Ovary (tissue), 3 donors: Measurements from ENCODE around the gene SLC7A1.

Experiments
- CTCF ChIP-seq, 3 donors: fragments of 450-650 bp in 2 of 3; fragments of 200-600 bp in 1 of 3; IDR thresholded peaks; one replicate each; pipeline versions ENCODE4 v1.5.1 to v1.8.0; 2016 to 2022; ENCODE audit warnings: antibody characterized with exemption in 3 of 3, mild to moderate bottlenecking in 1 of 3
- POLR2A ChIP-seq: fragments of 450-650 bp; IDR thresholded peaks from one replicate; pipeline ENCODE4 v1.6.1; 2017; ENCODE audit warnings: antibody characterized with exemption, mild to moderate bottlenecking, moderate library complexity
- donor health status: DM: no; HTN: no; CAD: no.

DNA sequence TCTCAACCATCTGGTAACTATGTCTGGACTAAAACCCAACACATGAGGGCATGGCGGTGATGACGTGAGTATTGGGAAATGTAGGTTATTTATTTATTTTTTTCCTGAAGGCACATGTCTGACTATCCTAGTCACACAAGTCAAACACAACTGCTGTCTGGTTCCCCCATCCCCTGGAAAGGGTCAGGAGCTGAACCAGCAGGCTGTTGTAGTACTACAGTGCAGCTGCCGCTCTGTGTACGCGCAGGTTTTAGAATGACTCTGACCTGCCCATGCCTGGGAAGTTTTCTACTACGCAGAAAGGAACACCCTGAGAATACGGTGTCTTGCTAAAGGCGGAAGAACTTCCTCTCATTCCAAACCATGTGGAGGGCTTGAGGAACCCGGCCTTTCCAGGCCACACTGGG is 1.2 kb downstream of the SLC7A1 start:
- TF ChIP-seq POLR2A (no peak), CTCF (IDR thresholded peaks at IDR 0.05) (no peak)
